GM21576 (cell line): ENCODE measurements around the gene ABCA4.
"Not testable (repeated sequence)": the region's sequence is repeated elsewhere in the genome, so short reads cannot be mapped to it uniquely, and the experiment has no call there.

Experiments used
- ATAC-seq: cut with Tn5 transposase; IDR thresholded peaks from one replicate; pipeline ENCODE4 v1.9.1; 2021; ENCODE audit warnings: mild to moderate bottlenecking, moderate library complexity; ENCODE audit not compliant: unreplicated experiment

ABCA4 gene

GRCh38 chr1:94120991-94121390 lies at the start of gene ABCA4:
TSS of gene ABCA4 (minus strand) at chr1:94121148. CDS start at chr1:94121045, 103 bp downstream.
- no peak for ATAC-seq

- ATAC-seq, result no peak
Observed at GRCh38 chr1:94169126-94169525, 48.2 kb upstream of the ABCA4 start.

- no peak for ATAC-seq
Observed at GRCh38 chr1:94165843-94166242, 44.9 kb upstream of the ABCA4 start.

GRCh38 chr1:94164885-94165284 lies 43.9 kb upstream of the ABCA4 start:
- not testable (repeated sequence) for ATAC-seq

- not testable (repeated sequence) for ATAC-seq
Observed at GRCh38 chr1:94164121-94164520, 43.2 kb upstream of the ABCA4 start.

GRCh38 chr1:94163249-94163648 lies 42.3 kb upstream of the ABCA4 start:
- ATAC-seq, result not testable (repeated sequence)

- no peak for ATAC-seq
Observed at GRCh38 chr1:94160811-94161210, 39.9 kb upstream of the ABCA4 start.

GRCh38 chr1:94156096-94156625 lies 35.2 kb upstream of the ABCA4 start:
- ATAC-seq, result no peak

GRCh38 chr1:94154989-94155388 lies 34.0 kb upstream of the ABCA4 start:
- ATAC-seq, result no peak

GRCh38 chr1:94153133-94153532 lies 32.2 kb upstream of the ABCA4 start:
- ATAC-seq, result no peak

GRCh38 chr1:94149166-94149565 lies 28.2 kb upstream of the ABCA4 start:
- ATAC-seq, result not testable (repeated sequence)

- no peak for ATAC-seq
Observed at GRCh38 chr1:94146273-94146672, 25.3 kb upstream of the ABCA4 start.

- ATAC-seq, result no peak
Observed at GRCh38 chr1:94144836-94145235, 23.9 kb upstream of the ABCA4 start.

- no peak for ATAC-seq
Observed at GRCh38 chr1:94143809-94144176, 22.8 kb upstream of the ABCA4 start.

GRCh38 chr1:94143173-94143808 lies 22.3 kb upstream of the ABCA4 start:
- no peak for ATAC-seq

- no peak for ATAC-seq
Observed at GRCh38 chr1:94142583-94142982, 21.6 kb upstream of the ABCA4 start.

- ATAC-seq, result no peak
Observed at GRCh38 chr1:94142022-94142421, 21.1 kb upstream of the ABCA4 start.

GRCh38 chr1:94132111-94132510 lies 11.2 kb upstream of the ABCA4 start:
- no peak for ATAC-seq

- no peak for ATAC-seq
Observed at GRCh38 chr1:94130851-94131595, 10.1 kb upstream of the ABCA4 start.

- no peak for ATAC-seq
Observed at GRCh38 chr1:94126651-94127050, 5.7 kb upstream of the ABCA4 start.

- ATAC-seq, result no peak
Observed at GRCh38 chr1:94125551-94126514, 4.9 kb upstream of the ABCA4 start.
